GM21515 (cell line): ENCODE results near the gene CLTCL1.

ENCODE experiments used
- ATAC-seq: cut with Tn5 transposase; IDR thresholded peaks from one replicate; pipeline ENCODE4 v1.9.1; 2021; ENCODE audit not compliant: unreplicated experiment

The CLTCL1 gene

GRCh38 chr22:19134176-19134831, 157.2 kb downstream of the CLTCL1 start:
- ATAC-seq = no peak

- no peak for ATAC-seq
These were observed 158.0 kb downstream of the CLTCL1 start for GRCh38 chr22:19133561-19133960.

GRCh38 chr22:19132693-19133400, 158.7 kb downstream of the CLTCL1 start:
- ATAC-seq = no peak

- no peak for ATAC-seq
These were observed 159.4 kb downstream of the CLTCL1 start for GRCh38 chr22:19132153-19132552.

- ATAC-seq = no peak
These were observed 159.9 kb downstream of the CLTCL1 start for GRCh38 chr22:19131685-19132015.

- no peak for ATAC-seq
These were observed 160.4 kb downstream of the CLTCL1 start, which contains the start of gene TSSK2 for GRCh38 chr22:19130959-19131684. TSSK2 (plus strand) TSS chr22:19131308; CDS start chr22:19131400, 92 bp downstream.

GRCh38 chr22:19129871-19130270, 161.6 kb downstream of the CLTCL1 start:
- no peak for ATAC-seq
